BLaER1 (cell line): Measurements from ENCODE around the gene ZSCAN23.

Experiments used
- H3K27ac ChIP-seq: shearing (Covaris generic); formaldehyde crosslinking; 2 replicates; pipeline ENCODE4 v1.8.1; 2022
- H3K27me3 ChIP-seq: shearing (Covaris generic); formaldehyde crosslinking; 2 replicates; pipeline ENCODE4 v1.8.1; 2022
- H3K36me3 ChIP-seq: shearing (Covaris generic); formaldehyde crosslinking; 2 replicates; pipeline ENCODE4 v1.8.1; 2022
- H3K4me1 ChIP-seq: shearing (Covaris generic); formaldehyde crosslinking; 2 replicates; pipeline ENCODE4 v1.8.1; 2022
- H3K4me2 ChIP-seq: shearing (Covaris generic); formaldehyde crosslinking; 2 replicates; pipeline ENCODE4 v1.8.1; 2022
- H3K4me3 ChIP-seq: shearing (Covaris generic); formaldehyde crosslinking; 2 replicates; pipeline ENCODE4 v1.8.1; 2022
- H3K9ac ChIP-seq: shearing (Covaris generic); formaldehyde crosslinking; 2 replicates; pipeline ENCODE4 v1.8.1; 2022
- H3K9me3 ChIP-seq: shearing (Covaris generic); formaldehyde crosslinking; 2 replicates; pipeline ENCODE4 v1.8.1; 2022
- H4K20me1 ChIP-seq: shearing (Covaris generic); formaldehyde crosslinking; 2 replicates; pipeline ENCODE4 v1.8.1; 2022
- Cebpa-rat ChIP-seq: shearing (Covaris generic); IDR thresholded peaks from 2 replicates; pipeline ENCODE4 v1.8.1; 2022

Gene ZSCAN23

GRCh38 chr6:28383235-28384142 is 59.8 kb downstream of the ZSCAN23 start:
- TF ChIP-seq Cebpa-rat: no peak
- Histone ChIP-seq H4K20me1 (no peaks in the 10 kb centered on the region), H3K4me1 (peaks cover 15% of the 10 kb centered on the region), H3K4me2 (peak overlapping the region; percentile 77), H3K4me3 (peak overlapping the region; percentile 65), H3K9me3 (peaks cover 20% of the 10 kb centered on the region), H3K9ac (peak overlapping the region; percentile 70), H3K27me3 (no peaks in the 10 kb centered on the region), H3K36me3 (peaks cover 50% of the 10 kb centered on the region), H3K27ac (peak overlapping the region; percentile 63)
